ENCODE results near the gene C3.
A peak's percentile ranks its signal among the peaks of the same experiment; 100 is the strongest.
"Not testable (repeated sequence)": the region's sequence is repeated elsewhere in the genome, so short reads cannot be mapped to it uniquely, and the experiment has no call there.

Gene C3

GRCh38 chr19:6664916-6665315 lies 55.5 kb downstream of the C3 start:
- DNase-seq (ENCODE audit: low read depth in 2 of 2), result no peak

- DNase-seq (ENCODE audit: low read depth in 2 of 2), result no peak
Measured at GRCh38 chr19:6663236-6664201, 56.9 kb downstream of the C3 start.

GRCh38 chr19:6662702-6663101 lies 57.7 kb downstream of the C3 start:
- no peak for DNase-seq (ENCODE audit: low read depth in 2 of 2)

- not testable (repeated sequence) for DNase-seq (ENCODE audit: low read depth in 2 of 2)
Measured at GRCh38 chr19:6661509-6662244, 58.8 kb downstream of the C3 start.

GRCh38 chr19:6660930-6661329 lies 59.5 kb downstream of the C3 start:
- no peak for DNase-seq (ENCODE audit: low read depth in 2 of 2)

GRCh38 chr19:6656390-6656789 lies 64.1 kb downstream of the C3 start:
- not testable (repeated sequence) for DNase-seq (ENCODE audit: low read depth in 2 of 2)

- peak in 1 of 2 donors; percentile 48 for DNase-seq (ENCODE audit: low read depth in 2 of 2)
Measured at GRCh38 chr19:6654347-6655310, 65.8 kb downstream of the C3 start.

- DNase-seq (ENCODE audit: low read depth in 2 of 2), result no peak
Measured at GRCh38 chr19:6652805-6653094, 67.7 kb downstream of the C3 start.

- DNase-seq (ENCODE audit: low read depth in 2 of 2), result no peak
Measured at GRCh38 chr19:6651965-6652804, 68.3 kb downstream of the C3 start.

- DNase-seq (ENCODE audit: low read depth in 2 of 2), result no peak
Measured at GRCh38 chr19:6649185-6649584, 71.3 kb downstream of the C3 start.

- DNase-seq (ENCODE audit: low read depth in 2 of 2), result no peak
Measured at GRCh38 chr19:6648141-6648715, 72.2 kb downstream of the C3 start.

- DNase-seq (ENCODE audit: low read depth in 2 of 2), result no peak
Measured at GRCh38 chr19:6644796-6645195, 75.7 kb downstream of the C3 start.

- not testable (repeated sequence) for DNase-seq (ENCODE audit: low read depth in 2 of 2)
Measured at GRCh38 chr19:6640333-6640732, 80.1 kb downstream of the C3 start.

- DNase-seq (ENCODE audit: low read depth in 2 of 2), result no peak
Measured at GRCh38 chr19:6639439-6639838, 81.0 kb downstream of the C3 start.

- DNase-seq (ENCODE audit: low read depth in 2 of 2), result not testable (repeated sequence)
Measured at GRCh38 chr19:6633456-6633813, 87.0 kb downstream of the C3 start.

GRCh38 chr19:6632747-6633455 lies 87.5 kb downstream of the C3 start:
- DNase-seq (ENCODE audit: low read depth in 2 of 2), result peak in 1 of 2 donors; percentile 52

GRCh38 chr19:6632002-6632621 lies 88.3 kb downstream of the C3 start:
- DNase-seq (ENCODE audit: low read depth in 2 of 2), result peak; percentile 43 to 94

All from stimulated activated CD4-positive, alpha-beta T cell treated with anti-CD3 and anti-CD28 coated beads, Interleukin-1b, Interleukin-23, amount 100 ng/mL, for 4 hours (primary cell).